NCI-H2107 treated with DMSO at 0.1 percent for 48 hours (cell line): ENCODE results near the gene LIPM.

Experiments
- DNase-seq: peaks from one replicate; lab custom pipeline; 2025; ENCODE audit not compliant: unreplicated experiment; lab: John Stamatoyannopoulos, UW

Gene LIPM, protein sequence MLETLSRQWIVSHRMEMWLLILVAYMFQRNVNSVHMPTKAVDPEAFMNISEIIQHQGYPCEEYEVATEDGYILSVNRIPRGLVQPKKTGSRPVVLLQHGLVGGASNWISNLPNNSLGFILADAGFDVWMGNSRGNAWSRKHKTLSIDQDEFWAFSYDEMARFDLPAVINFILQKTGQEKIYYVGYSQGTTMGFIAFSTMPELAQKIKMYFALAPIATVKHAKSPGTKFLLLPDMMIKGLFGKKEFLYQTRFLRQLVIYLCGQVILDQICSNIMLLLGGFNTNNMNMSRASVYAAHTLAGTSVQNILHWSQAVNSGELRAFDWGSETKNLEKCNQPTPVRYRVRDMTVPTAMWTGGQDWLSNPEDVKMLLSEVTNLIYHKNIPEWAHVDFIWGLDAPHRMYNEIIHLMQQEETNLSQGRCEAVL

DNA sequence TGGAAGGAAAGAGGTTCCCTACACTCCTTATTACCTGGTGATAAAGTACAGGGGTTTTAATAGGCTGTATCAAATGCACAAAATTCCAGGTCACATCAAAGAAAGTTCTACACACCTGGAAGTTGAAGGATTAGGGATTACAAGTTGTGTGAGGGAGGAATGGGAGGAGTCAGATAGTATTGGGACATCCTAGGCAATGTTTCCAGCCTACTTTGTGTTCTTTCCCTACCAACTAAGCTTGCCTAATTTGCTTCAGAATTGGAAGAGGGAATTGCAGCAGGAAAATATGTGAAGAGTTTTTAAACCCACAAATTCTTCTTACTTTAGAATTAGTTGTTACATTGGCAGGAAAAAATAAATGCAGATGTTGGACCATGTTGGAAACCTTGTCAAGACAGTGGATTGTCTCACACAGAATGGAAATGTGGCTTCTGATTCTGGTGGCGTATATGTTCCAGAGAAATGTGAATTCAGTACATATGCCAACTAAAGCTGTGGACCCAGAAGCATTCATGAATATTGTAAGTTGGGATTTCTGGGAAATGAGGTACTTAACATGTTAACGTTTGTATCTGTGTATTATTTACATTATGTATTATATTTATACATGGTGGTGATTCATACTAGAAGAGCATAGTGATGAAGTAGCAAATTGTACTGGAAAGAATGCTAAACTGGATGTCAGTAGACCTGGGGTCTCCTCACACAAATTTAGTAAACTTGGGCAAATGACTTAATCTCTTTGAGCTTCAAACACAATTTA lies at the start of gene LIPM:
Gene LIPM, plus strand, starts transcription at position 208 of the 763 bp plus-strand sequence. Its CDS starts 167 bp downstream, at position 375.
- DNase-seq: no peak

DNA sequence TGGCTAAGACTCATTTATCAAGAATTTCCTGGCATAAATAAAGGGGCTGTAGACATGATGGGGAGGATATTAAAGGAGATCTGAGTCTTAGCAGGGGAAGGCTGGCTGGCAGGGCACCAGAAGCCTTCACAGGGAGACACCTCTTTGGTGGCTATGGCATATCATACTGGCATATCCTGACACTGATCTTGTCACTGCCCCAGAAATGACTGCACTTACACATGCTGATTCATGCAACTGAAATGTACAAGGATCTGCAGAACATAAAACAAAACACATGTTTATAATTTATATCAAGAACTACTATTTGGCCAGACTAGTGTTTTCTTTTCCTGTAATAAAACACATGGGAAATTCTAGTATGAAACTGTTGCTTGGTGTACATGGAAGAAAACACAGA lies 48.2 kb upstream of the LIPM start:
- no peak for DNase-seq

DNA sequence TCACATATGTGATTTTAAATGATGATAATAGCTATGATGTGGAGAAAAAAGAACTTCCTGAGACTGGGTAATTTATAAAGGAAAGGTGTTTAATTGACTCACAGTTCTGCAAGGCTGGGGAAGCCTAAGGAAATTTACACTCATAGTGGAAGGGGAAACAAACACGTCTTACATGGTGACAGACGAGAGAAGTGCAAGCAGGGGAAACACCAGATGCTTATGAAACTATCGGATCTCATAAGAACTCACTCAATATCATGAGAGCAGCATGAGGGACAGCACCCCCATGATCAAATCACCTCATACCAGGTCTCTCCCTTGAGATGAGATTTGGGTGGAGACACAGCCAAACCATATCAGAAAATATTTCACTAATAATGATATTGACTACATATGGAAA lies 46.8 kb upstream of the LIPM start:
- no peak for DNase-seq

DNA sequence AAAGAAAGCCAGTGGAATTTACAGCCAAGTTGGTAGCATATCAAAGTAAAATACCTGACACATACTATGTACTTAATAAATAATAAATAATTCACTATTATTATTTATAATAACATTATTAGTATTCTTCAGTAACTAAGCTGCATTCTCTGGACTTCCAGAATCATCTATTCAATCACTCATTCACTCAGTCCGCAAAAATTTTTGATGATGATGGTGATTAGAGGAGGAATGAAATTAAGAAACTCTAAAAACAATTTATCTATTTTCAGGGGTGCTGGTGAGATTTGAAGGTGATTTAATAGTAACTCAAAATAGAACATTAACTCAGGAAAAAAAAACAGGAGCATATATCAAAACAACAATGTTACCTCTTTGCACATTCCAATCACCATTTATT lies 45.9 kb upstream of the LIPM start:
- DNase-seq: no peak

DNA sequence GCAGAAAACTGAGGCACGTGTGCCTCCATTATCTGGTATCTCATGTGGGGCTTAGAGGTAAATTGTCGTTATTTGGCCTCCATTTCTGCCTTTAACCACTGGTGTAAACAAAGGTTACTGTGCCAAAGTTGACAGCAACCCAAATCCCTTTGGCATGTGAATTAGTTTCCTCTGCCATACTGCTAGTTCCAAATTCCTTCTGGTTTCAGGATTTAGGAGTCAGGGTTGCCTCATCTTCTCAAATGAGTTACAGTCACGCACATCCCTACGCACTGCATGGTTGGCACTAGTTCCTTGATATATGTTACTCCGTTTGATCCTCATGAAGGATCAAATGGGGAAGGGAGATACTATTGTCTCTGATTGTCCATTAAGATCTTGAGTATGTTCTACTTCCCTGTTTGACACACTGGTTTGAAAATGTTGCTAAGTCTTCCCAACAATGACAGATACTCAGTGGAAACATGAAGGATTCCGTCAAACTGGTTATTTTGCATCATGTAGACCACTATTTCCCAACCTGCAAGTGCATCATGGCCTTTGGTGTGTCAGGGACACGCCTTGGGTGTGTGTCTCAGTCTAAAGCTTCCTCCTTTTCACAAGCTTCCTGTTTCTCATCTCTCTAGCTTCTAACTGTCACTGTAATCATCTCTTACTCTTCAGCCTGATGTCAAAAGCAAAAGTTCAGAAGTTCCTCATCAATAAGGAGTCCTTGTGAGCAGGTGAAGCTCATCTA lies 43.0 kb upstream of the LIPM start, which contains the start of gene LIPN:
Gene LIPN, plus strand, starts transcription at position 655 of the 736 bp plus-strand sequence. CDS start 1,386 bp downstream, outside the sequence.
- no peak for DNase-seq

DNA sequence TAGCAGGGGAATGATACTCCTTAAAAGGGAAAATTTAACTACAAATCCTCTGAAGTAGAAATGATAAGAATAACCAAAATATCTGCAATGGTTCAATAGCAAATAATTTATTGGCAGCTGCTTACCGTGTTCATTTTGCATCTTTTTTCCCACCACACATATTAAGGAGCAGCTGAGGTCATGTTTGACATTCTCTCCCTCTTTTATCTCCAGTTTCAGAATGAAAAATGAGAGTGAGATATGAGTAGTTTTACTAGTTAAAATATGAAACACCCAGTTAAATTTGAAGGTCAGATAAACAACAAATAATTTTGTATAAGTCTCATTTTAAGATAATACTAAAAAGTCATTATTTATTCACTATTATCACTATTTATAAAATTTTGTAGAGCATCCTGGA lies 39.6 kb upstream of the LIPM start:
- no peak for DNase-seq

DNA sequence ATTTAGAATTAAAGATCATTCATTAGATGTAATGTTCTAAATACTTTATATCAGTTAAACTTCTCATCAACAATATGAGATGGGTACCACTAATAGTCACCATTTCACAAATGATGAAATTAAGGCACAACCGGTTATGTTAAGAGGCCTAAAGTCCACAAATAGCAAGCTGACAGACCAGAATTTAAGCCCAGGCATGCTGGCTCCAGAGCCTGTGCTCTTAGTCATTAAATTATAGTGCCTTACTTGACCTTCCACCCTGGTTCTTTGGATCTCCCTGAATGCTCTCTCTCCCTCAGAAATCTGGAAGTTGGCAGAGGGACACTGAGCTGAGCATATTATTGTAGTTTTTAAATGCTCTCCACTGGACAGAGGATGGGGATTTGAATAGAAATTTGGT lies 39.1 kb upstream of the LIPM start:
- DNase-seq: no peak

DNA sequence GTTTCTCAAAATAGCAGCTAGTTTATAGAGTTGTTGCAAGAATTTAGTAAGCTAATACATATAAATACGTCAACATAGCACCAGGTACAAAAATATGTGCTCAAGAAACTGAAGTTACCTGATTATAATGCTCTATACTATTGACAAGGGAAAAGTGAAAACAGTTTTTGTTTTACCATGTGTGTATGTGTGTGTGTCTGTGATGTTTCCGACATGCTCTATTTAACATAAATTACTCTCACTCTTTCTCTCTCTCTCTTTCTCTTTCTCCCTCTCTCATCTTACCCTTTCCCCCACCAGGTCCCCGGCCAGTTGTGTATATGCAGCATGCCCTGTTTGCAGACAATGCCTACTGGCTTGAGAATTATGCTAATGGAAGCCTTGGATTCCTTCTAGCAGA lies 38.4 kb upstream of the LIPM start:
- DNase-seq: no peak

DNA sequence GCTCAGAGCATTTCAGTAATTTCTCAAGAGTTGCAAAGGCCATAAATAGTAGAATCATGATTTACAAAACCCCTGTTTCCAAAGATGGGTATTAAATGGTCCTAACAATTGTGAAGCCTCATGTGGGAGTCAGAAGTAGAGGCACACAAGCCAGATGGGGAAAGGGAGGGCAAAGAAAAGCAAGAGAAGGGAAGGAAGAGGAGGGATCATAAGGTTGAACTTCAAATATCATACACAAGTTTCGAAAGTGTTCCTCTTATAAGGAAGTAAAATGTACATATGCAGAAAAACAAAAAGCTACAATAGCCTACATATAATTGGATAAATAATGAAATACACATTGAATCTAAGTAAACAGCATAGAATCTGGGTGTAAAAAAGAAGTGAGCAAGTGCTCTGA lies 36.7 kb upstream of the LIPM start:
- DNase-seq: no peak

DNA sequence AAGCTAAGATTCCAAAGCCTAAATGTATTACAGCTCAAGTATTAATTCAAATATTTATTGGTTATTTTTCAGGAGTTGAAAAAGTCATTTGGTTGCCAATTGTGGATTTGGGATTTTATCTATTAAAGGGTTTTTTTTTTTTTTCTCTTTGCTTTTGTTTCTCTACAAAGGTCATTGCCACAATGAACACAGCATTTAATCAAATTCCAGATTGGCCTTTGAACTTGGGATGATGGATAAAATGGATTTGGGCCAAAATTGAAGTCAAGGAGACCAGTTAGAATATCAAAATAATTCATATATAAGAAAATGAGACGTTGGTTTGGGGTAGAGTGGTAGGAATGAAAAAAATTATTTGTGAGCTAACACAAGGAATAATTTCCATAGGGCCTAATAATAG lies 33.1 kb upstream of the LIPM start:
- DNase-seq: no peak

DNA sequence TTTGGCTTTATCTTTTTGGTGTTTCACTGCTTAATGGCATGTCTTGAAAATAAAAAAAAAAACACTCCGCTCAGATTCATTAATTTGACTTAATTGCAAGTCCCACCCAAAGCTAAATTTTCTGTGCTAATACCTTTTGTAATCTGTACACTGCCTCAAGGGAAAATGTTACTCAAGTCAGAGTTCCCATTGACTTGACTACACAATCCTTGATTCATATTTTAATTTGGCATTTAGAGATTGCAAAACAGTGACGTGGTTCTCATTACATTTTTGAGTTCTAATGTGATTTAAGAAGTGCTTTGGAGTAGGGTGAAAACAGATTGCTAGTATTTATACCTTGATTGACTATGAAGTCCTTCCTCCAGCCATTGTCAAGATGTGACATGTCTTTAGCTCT lies 21.3 kb upstream of the LIPM start:
- no peak for DNase-seq

DNA sequence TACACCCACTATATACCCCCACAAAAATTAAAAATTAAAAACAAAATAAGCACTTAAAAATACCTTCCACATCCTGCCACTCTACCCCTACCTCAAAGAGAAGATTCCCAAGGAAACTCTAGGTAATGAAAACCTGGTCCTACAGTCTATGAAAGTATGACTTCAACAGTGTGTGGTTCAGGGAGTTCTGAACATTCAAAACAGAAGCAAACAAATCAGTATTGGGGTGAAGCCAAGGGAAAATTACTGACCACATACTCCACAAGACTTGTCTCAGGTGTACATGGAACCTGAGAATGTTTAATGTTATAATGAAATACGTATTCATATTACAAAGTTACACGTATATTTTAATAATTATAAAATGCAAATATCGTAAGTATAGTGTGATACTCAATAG lies 20.3 kb upstream of the LIPM start:
- DNase-seq: no peak

DNA sequence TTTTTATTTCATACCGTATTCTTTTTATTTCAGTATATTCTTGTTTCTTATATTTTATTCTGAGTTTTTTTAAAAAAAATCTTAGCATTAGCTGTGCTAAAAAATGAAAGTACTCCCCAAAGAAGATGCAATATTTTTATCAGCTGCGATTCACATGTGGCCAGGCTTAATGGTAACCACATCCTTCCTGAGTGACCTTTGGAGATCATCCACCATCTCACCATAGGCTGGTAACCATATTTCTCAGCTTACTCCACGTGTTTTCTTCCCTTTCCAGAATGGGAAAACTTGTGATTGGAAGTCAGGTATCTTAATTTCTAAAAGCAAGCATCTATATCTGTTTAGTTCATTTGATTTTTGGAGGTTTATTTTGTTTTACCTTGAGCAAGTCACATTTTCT lies 18.8 kb upstream of the LIPM start:
- DNase-seq: no peak

DNA sequence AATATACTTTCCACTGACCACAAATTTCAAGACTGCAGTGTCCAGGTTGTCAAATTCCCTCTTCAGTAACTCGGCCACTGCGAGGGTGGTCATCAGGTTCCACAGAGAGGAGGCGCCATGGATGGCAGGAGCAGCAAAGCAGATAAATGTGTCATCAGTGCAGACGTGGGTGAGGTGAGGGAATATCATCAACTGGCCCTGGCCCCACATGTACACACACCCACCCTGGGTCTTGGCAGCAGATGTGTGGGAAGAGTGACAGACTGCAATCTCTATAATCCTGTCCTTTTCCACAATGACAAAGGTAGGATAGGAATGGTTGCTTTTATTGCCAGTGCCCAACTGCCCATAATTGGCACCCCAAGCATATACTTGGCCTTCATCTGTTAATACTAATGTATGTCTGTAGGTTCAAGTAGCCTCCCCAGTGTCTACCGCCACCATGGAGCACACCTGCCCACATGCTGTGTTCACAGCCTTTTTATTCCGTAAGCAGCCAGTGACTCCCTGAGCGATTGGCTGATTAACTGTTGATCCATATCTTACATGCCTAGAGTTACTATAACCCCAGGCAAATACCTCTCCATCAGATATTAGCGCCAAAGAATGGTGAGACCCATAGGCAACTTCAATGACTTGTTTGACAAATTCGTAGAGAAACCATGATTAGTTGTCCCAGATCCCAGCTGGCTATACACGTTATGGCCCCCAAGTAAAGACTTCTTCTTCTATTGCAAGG lies 16.3 kb upstream of the LIPM start:
- no peak for DNase-seq

DNA sequence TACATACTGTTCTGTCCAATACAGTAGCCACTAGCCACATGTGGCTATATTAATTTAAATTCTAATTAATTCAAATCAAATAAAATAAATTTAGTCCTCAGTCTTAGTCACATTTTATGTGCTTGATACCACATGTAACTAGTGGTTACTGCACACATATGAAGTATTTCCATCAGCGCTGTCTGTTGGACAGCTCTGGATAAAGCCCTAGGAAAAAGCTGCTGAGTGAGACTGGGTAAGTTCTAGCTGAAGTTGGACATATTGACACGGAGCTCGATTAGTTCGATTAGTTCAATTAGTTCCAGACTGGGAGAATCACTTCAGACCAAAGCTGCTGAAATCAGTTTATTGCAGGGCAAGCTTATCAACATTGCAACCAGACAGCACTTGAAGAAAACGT lies 15.1 kb upstream of the LIPM start:
- no peak for DNase-seq

DNA sequence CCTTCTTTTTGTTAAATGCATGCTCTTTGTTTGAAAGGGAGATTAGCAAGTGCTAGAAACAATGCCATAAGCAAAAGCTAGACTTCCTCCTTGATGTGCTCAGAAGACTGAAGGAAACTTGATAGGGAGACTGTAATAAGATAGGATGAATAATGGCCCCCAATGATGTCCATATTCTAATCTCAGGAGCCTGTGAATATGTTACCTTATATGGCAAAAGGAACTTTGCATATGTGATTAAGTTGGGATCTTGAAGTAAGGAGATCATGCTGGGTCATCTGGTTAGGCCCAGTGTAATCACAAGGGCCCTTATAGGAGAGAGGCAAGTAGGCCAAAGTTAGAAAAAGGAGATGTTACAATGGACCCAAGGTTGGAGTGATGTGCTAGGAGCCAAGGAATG lies 13.6 kb upstream of the LIPM start:
- no peak for DNase-seq

DNA sequence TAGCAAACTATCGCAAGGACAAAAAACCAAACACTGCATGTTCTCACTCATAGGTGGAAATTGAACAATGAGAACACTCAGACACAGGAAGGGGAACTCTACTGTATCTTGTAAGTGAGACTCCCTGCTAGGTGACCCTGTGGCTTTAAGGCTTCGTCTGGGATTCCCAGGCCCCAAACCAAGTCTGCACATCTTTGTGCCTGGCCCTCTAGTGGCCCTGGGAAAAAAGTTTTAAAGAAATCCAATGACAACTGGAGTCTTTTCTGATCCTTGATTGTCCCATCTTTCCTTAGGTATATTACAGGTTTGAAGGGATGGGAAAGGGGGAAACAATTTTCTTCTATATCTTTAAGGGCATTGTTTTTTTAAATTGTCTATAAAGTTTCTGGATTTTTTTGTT lies 10.6 kb upstream of the LIPM start:
- DNase-seq: no peak

DNA sequence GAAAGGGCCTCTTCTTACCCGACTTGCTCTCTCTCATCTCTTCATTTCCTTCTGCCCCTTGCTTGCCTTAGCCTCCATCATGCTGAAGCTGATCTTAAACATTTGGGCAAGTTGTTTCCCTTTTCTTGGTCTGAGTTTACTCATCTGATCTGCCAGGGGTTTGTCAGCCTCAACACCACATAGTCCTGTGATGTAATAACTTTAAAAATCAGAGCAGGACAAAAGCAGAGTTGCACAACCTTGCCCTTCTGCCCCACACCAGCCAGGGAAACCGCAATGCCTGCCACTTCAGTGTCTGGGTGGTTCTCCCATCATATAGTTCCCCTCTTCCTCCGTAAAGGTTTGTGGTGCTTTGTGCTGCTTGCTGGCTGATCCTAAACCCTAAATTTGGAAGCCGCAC lies 9.9 kb upstream of the LIPM start:
- no peak for DNase-seq

DNA sequence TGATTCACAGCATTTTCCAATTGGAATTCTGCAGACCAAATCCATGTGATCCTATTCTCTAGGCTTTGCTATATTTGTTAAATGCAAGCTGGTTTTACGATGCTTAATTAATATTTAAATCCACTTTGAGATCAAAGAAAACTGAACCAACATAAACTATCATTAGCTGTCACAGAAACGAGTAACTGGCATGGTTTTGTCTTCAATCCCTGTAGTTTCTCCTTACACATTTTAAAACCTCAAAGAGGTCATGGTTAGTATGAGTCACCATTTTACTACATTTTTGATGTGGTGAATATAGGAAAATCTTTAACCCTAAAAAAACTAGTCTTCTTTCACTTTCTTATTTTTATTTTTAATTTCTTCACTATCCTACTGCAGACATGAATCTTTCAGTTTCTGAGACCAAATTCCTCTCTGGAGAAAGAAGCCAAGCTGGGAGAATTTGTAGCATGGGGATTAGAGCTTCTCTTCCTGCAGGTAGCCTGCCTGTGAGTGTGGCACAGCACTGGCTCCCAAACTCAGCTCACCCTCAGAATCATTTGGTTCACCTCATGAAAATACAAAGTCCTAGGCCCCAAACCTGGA lies 8.7 kb upstream of the LIPM start:
- no peak for DNase-seq

DNA sequence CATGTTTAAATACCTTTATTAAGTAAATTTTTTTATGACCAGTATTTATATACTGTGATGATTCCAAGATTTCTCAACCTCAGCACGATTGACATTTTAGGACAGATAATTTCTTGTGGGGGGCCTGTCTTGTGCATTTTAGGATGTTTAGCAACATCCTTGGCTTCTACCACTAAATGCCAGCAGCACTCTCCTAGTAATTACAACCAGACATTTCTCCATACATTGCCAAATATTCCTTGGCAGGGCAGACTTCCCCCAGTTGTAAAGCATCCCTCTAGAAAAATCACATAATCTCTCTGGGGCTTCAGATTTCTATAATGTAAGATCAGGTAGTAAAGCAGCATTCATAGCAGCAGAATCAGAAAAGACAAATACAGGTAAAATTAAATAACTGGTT lies 7.8 kb upstream of the LIPM start:
- DNase-seq: no peak
